HepG2 (cell line): Measurements from ENCODE around the gene SIK2. TPM values are rescaled to one million over a fixed set of nuclear protein-coding genes. Genes with fewer than 3 reads are reported as not detected.

Experiments
- ATAC-seq: fragments of 200-7000 bp; cut with Tn5 transposase; 3 replicates; pipeline ENCODE4 v1.9.1; 2020; ENCODE audit warnings: mild to moderate bottlenecking, moderate library complexity
- BruUV-seq: library from RNA; stranded (reverse); fragments of 400-500 nt; replicated peaks from 2 replicates; lab custom pipeline; 2021; lab: Mats Ljungman, UMichigan
- CTCF ChIA-PET: fragments of 300-600 bp; formaldehyde crosslinking; extraction: SDS; loops from one replicate; lab custom pipeline; 2021; ENCODE audit warnings: low total read pairs, inconsistent platforms, low intra/inter-chr PET ratio; lab: Yijun Ruan, JAX
- POLR2A ChIA-PET: fragments of 350-600 bp; sonication (Branson Sonifier 250); formaldehyde crosslinking; loops from one replicate; lab custom pipeline; 2020; ENCODE audit warnings: antibody characterized with exemption, inconsistent platforms; lab: Yijun Ruan, JAX
- DNase-seq: peaks from one replicate; pipeline ENCODE4 v3.0.0-alpha.2; 2015; ENCODE audit warnings: low spot score
- FAIRE-seq: peaks from 3 replicates; lab custom pipeline; 2011; peaks lifted over from hg19 to GRCh38; lab: Jason Lieb, UNC
- H2AFZ ChIP-seq: one replicate; pipeline ENCODE4 v1.6.1; 2011; ENCODE audit warnings: low read length, inconsistent platforms
- H3K27ac ChIP-seq: fragments of 300-600 bp; 3 replicates; pipeline ENCODE4 v1.8.0; 2011; ENCODE audit warnings: mixed run types, mild to moderate bottlenecking, mixed read lengths, low read length, inconsistent platforms; ENCODE audit not compliant: insufficient read depth; ENCODE audit errors: extremely low read length
- H3K27me3 ChIP-seq, 2 experiments: fragments of 200-600 bp in 1 of 2; 2 replicates in 1 of 2; 3 replicates in 1 of 2; pipeline versions ENCODE4 v1.6.0 to v1.8.0; 2011; ENCODE audit warnings: low read length in 2 of 2, mild to moderate bottlenecking in 2 of 2, moderate library complexity in 2 of 2, inconsistent platforms in 1 of 2; ENCODE audit not compliant: insufficient read depth in 2 of 2, control insufficient read depth in 1 of 2
- H3K36me3 ChIP-seq, 2 experiments: fragments of 200-600 bp in 1 of 2; replicated peaks in 1 of 2; 2 replicates in 1 of 2; 3 replicates in 1 of 2; pipeline versions ENCODE4 v1.5.1 to v1.8.0; 2011; ENCODE audit warnings: low read length in 2 of 2, inconsistent platforms in 1 of 2; ENCODE audit not compliant: insufficient read depth in 2 of 2, control insufficient read depth in 1 of 2
- H3K4me1 ChIP-seq: 2 replicates; pipeline ENCODE4 v1.5.1; 2012; ENCODE audit warnings: low read length, inconsistent platforms; ENCODE audit not compliant: insufficient read depth
- H3K4me2 ChIP-seq: 2 replicates; pipeline ENCODE4 v1.6.0; 2011; ENCODE audit warnings: low read depth, low read length, inconsistent platforms
- H3K4me3 ChIP-seq, 3 experiments: fragments of 200-600 bp in 1 of 3; sonication (generic), shearing (Covaris generic) in 1 of 3; replicated peaks in 1 of 3; 2 replicates each; pipeline ENCODE4 v1.5.1; 2011 to 2016; ENCODE audit warnings: low read length in 3 of 3, inconsistent platforms in 2 of 3, low read depth in 2 of 3, mild to moderate bottlenecking in 2 of 3, control low read depth in 1 of 3, mixed read lengths in 1 of 3; ENCODE audit not compliant: insufficient read depth in 1 of 3
- H3K79me2 ChIP-seq: one replicate; pipeline ENCODE4 v1.6.1; 2011; ENCODE audit warnings: low read length, inconsistent platforms; ENCODE audit not compliant: insufficient read depth
- H3K9ac ChIP-seq: 2 replicates; pipeline ENCODE4 v1.6.0; 2011; ENCODE audit warnings: mild to moderate bottlenecking, low read depth, low read length, inconsistent platforms; ENCODE audit not compliant: insufficient read depth
- H3K9me3 ChIP-seq: 2 replicates; pipeline ENCODE4 v1.5.1; 2012; ENCODE audit warnings: mild to moderate bottlenecking, low read length
- H4K20me1 ChIP-seq: 2 replicates; pipeline ENCODE4 v1.6.0; 2011; ENCODE audit warnings: inconsistent platforms, mild to moderate bottlenecking, low read length, moderate library complexity; ENCODE audit not compliant: insufficient read depth
- CEBPB ChIP-seq: IDR thresholded peaks from 2 replicates; pipeline ENCODE4 v1.6.1; 2011; ENCODE audit warnings: low read depth, low read length, improper control_type of control experiment, borderline replicate concordance
- EP300 ChIP-seq, 3 experiments: sonication (generic) in 1 of 3; formaldehyde crosslinking in 1 of 3; IDR thresholded peaks; 2 replicates each; pipeline versions ENCODE4 v1.5.1 to v1.6.1; 2011 to 2020; ENCODE audit warnings: low read depth in 2 of 3, low read length in 2 of 3, borderline replicate concordance in 1 of 3, improper control_type of control experiment in 1 of 3, mild to moderate bottlenecking in 1 of 3, missing genetic modification reagents in 1 of 3, moderate library complexity in 1 of 3
- ETV6 ChIP-seq: sonication (generic); formaldehyde crosslinking; conservative IDR thresholded peaks from 2 replicates; pipeline ENCODE4 v1.4.0; 2020; ENCODE audit warnings: missing genetic modification reagents
- HNRNPL ChIP-seq: fragments of 200-400 bp; formaldehyde crosslinking; IDR thresholded peaks from 2 replicates; pipeline ENCODE4 v1.6.1; 2017; ENCODE audit warnings: mild to moderate bottlenecking, low read depth, low read length
- ZNF234 ChIP-seq: sonication (generic); formaldehyde crosslinking; conservative IDR thresholded peaks from 2 replicates; pipeline ENCODE4 v1.5.1; 2020; ENCODE audit warnings: mild to moderate bottlenecking, missing genetic modification reagents
- ZNF609 ChIP-seq: sonication (generic); formaldehyde crosslinking; IDR thresholded peaks from 2 replicates; pipeline ENCODE4 v1.4.0; 2020; ENCODE audit warnings: mild to moderate bottlenecking, missing genetic modification reagents, borderline replicate concordance
- WGBS: methylation state at CpG from one replicate; pipeline ENCODE4 v1.1.6; 2017; ENCODE audit warnings: low lambda C conversion rate; 5-methylcytosine and 5-hydroxymethylcytosine counted together
- in situ Hi-C: cut with HindIII; loops from 2 replicates; pipeline ENCODE4 v1.10.0; 2017; ENCODE audit warnings: low pct_unique_long_range_greater_than_20kb; ENCODE audit not compliant: extremely low pct_ligation_motif_present
- intact Hi-C: fragments of 100-400 bp; cut with micrococcal nuclease; formaldehyde crosslinking; loops from one replicate; pipeline ENCODE4 v1.10.0; 2022; ENCODE audit not compliant: unreplicated experiment
- polyA plus RNA-seq, 8 experiments: library from polyadenylated mRNA; depleted of rRNA in 3 of 8; stranded (reverse) in 7 of 8; unstranded in 1 of 8; fragments of >200 nt; fragmentation: Illumina TruSeq in 4 of 8; extraction: Trizol in 4 of 8; gene quantifications; 2 replicates each; pipeline versions ENCODE4 v1.2.1 to v1.2.3, GENCODE V29; 2011 to 2016; ENCODE audit warnings: low read depth in 4 of 8, missing spikeins in 1 of 8, mixed read lengths in 1 of 8; ENCODE audit not compliant: insufficient read depth in 1 of 8
- total RNA-seq, 5 experiments: library from RNA; depleted of rRNA; stranded (reverse); fragments of >200 nt; fragmentation: Illumina TruSeq; extraction: Trizol; gene quantifications; 2 replicates each; pipeline ENCODE4 v1.2.3, GENCODE V29; 2016; ENCODE audit warnings: low read depth in 1 of 5
- TF ChIP-seq, protein P1 (sequence below): sonication (generic); formaldehyde crosslinking; IDR thresholded peaks from 2 replicates; pipeline ENCODE4 v1.8.1; 2023; ENCODE audit warnings: mild to moderate bottlenecking, missing genetic modification reagents
- TF ChIP-seq, protein P2 (sequence below): sonication (generic); formaldehyde crosslinking; IDR thresholded peaks from 2 replicates; pipeline ENCODE4 v1.5.0; 2020; ENCODE audit warnings: missing genetic modification reagents, mild to moderate bottlenecking, borderline replicate concordance
- TF ChIP-seq, protein P3 (sequence below): sonication (generic); formaldehyde crosslinking; IDR thresholded peaks from 2 replicates; pipeline ENCODE4 v1.9.0; 2021; ENCODE audit warnings: mild to moderate bottlenecking, missing genetic modification reagents

The SIK2 gene
- total and polyA plus RNA-seq, 2 of the 13 experiments (the other 11 are each of a cell fraction or from before 2014, with no cell fraction given), result 8.1 to 15.4 TPM

GRCh38 chr11:111598148-111598547 is 4.1 kb upstream of the SIK2 start:
- intact Hi-C loops, result no loop called here
- no peak for FAIRE-seq
- POLR2A ChIA-PET, result interaction anchor here (0.9 to 1.7 kb wide), 2 partner anchors 179 to 188 kb away, joined by 4 read pairs; no protein-coding TSS in a partner anchor

More at GRCh38 chr11:111598148-111598547, 4.1 kb upstream of the SIK2 start:
- Histone ChIP-seq H3K36me3 (no peaks in the 10 kb centered on the region), H3K4me3 (no peak overlapping the region), H3K9ac (no peak overlapping the region), H3K27ac (no peak overlapping the region), H2AFZ (no peak overlapping the region), H3K4me1 (peaks cover 29% of the 10 kb centered on the region), H4K20me1 (no peaks in the 10 kb centered on the region), H3K4me2 (peak overlapping the region; percentile 75; the same call in 1 of the 2 replicates), H3K27me3 (no peaks in the 10 kb centered on the region; a peak in 1 of 5 replicates), H3K9me3 (no peaks in the 10 kb centered on the region), H3K79me2 (peaks cover 7% of the 10 kb centered on the region)
- ATAC-seq, result no peak
- TF ChIP-seq EP300 (IDR thresholded peaks at IDR 0.05; ENCODE audit: low read depth in 2 of 2, low read length in 2 of 2) (no peak), EP300 (CRISPR knock-in tag; IDR thresholded peaks at IDR 0.05; ENCODE audit: borderline replicate concordance) (no peak), CEBPB (no peak), ETV6 (CRISPR knock-in tag) (no peak), ZNF234 (no peak), ZNF609 (CRISPR knock-in tag) (no peak), HNRNPL (no peak)
- TF ChIP-seq, protein P1, sequence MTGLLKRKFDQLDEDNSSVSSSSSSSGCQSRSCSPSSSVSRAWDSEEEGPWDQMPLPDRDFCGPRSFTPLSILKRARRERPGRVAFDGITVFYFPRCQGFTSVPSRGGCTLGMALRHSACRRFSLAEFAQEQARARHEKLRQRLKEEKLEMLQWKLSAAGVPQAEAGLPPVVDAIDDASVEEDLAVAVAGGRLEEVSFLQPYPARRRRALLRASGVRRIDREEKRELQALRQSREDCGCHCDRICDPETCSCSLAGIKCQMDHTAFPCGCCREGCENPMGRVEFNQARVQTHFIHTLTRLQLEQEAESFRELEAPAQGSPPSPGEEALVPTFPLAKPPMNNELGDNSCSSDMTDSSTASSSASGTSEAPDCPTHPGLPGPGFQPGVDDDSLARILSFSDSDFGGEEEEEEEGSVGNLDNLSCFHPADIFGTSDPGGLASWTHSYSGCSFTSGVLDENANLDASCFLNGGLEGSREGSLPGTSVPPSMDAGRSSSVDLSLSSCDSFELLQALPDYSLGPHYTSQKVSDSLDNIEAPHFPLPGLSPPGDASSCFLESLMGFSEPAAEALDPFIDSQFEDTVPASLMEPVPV, result no peak
- TF ChIP-seq, protein P2, sequence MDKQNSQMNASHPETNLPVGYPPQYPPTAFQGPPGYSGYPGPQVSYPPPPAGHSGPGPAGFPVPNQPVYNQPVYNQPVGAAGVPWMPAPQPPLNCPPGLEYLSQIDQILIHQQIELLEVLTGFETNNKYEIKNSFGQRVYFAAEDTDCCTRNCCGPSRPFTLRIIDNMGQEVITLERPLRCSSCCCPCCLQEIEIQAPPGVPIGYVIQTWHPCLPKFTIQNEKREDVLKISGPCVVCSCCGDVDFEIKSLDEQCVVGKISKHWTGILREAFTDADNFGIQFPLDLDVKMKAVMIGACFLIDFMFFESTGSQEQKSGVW (CRISPR knock-in tag), result no peak
- TF ChIP-seq, protein P3, sequence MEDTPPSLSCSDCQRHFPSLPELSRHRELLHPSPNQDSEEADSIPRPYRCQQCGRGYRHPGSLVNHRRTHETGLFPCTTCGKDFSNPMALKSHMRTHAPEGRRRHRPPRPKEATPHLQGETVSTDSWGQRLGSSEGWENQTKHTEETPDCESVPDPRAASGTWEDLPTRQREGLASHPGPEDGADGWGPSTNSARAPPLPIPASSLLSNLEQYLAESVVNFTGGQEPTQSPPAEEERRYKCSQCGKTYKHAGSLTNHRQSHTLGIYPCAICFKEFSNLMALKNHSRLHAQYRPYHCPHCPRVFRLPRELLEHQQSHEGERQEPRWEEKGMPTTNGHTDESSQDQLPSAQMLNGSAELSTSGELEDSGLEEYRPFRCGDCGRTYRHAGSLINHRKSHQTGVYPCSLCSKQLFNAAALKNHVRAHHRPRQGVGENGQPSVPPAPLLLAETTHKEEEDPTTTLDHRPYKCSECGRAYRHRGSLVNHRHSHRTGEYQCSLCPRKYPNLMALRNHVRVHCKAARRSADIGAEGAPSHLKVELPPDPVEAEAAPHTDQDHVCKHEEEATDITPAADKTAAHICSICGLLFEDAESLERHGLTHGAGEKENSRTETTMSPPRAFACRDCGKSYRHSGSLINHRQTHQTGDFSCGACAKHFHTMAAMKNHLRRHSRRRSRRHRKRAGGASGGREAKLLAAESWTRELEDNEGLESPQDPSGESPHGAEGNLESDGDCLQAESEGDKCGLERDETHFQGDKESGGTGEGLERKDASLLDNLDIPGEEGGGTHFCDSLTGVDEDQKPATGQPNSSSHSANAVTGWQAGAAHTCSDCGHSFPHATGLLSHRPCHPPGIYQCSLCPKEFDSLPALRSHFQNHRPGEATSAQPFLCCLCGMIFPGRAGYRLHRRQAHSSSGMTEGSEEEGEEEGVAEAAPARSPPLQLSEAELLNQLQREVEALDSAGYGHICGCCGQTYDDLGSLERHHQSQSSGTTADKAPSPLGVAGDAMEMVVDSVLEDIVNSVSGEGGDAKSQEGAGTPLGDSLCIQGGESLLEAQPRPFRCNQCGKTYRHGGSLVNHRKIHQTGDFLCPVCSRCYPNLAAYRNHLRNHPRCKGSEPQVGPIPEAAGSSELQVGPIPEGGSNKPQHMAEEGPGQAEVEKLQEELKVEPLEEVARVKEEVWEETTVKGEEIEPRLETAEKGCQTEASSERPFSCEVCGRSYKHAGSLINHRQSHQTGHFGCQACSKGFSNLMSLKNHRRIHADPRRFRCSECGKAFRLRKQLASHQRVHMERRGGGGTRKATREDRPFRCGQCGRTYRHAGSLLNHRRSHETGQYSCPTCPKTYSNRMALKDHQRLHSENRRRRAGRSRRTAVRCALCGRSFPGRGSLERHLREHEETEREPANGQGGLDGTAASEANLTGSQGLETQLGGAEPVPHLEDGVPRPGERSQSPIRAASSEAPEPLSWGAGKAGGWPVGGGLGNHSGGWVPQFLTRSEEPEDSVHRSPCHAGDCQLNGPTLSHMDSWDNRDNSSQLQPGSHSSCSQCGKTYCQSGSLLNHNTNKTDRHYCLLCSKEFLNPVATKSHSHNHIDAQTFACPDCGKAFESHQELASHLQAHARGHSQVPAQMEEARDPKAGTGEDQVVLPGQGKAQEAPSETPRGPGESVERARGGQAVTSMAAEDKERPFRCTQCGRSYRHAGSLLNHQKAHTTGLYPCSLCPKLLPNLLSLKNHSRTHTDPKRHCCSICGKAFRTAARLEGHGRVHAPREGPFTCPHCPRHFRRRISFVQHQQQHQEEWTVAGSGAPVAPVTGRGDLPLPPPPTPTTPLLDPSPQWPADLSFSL (CRISPR knock-in tag), result no peak
- in situ Hi-C loops, result no loop called here
- no TSS peak for BruUV-seq
- 8% methylated on average over 1 of the region's 1 CpG for WGBS
- CTCF ChIA-PET, result no interaction called here
- DNase-seq, result no peak
